ENCODE results near the gene CASZ1.

CASZ1 gene, protein sequence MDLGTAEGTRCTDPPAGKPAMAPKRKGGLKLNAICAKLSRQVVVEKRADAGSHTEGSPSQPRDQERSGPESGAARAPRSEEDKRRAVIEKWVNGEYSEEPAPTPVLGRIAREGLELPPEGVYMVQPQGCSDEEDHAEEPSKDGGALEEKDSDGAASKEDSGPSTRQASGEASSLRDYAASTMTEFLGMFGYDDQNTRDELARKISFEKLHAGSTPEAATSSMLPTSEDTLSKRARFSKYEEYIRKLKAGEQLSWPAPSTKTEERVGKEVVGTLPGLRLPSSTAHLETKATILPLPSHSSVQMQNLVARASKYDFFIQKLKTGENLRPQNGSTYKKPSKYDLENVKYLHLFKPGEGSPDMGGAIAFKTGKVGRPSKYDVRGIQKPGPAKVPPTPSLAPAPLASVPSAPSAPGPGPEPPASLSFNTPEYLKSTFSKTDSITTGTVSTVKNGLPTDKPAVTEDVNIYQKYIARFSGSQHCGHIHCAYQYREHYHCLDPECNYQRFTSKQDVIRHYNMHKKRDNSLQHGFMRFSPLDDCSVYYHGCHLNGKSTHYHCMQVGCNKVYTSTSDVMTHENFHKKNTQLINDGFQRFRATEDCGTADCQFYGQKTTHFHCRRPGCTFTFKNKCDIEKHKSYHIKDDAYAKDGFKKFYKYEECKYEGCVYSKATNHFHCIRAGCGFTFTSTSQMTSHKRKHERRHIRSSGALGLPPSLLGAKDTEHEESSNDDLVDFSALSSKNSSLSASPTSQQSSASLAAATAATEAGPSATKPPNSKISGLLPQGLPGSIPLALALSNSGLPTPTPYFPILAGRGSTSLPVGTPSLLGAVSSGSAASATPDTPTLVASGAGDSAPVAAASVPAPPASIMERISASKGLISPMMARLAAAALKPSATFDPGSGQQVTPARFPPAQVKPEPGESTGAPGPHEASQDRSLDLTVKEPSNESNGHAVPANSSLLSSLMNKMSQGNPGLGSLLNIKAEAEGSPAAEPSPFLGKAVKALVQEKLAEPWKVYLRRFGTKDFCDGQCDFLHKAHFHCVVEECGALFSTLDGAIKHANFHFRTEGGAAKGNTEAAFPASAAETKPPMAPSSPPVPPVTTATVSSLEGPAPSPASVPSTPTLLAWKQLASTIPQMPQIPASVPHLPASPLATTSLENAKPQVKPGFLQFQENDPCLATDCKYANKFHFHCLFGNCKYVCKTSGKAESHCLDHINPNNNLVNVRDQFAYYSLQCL (N-terminal part only)

DNA sequence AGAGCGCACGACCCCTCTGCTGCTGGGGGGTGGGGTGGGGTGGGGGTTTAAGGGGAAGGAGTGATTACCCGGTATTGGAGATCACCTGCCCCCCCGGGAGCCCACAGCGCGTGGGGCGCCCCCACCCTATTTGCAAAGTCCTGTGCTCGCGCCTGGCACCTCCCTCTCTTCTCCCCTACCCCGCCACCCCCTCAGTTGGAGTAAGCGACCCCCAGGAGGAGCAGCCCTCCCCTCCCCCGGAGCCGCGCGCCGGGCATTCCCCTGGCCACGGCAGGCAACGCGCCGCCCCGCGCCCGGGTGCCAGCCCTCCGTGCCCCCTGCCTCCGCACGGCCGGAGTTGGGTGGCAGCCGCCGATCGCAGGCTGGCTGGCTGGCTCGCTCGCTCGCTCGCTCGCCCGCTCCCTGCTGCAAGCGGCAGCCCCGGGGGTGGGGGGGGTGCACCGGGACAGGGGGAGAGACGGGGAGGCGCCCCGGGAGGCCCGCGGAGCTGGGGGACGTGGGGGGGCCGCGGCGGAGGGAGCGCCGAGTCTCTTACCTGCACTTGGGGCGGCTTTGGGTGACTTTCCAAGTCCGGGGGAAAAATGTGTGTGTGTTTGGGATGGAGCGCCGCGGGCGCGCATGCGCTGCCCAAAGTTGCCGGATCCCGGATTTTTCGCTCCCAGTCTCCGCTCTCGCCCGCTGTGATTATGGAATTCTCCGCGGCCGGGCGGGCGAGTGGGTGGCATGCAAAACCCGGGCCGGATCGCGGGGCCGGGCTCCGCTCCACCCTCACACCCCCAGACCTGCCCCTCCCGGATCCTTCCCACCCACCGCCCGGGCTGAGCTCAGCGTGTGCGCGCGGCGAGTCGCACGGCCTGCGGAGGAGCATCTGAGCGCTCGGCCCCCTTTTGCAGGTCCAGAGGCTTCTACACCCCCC, at the start of gene CASZ1:
CASZ1 (minus strand) TSS at position 618 of the 916 bp plus-strand sequence. CDS start 102,757 bp downstream, outside the sequence.
- no peak for DNase-seq

DNA sequence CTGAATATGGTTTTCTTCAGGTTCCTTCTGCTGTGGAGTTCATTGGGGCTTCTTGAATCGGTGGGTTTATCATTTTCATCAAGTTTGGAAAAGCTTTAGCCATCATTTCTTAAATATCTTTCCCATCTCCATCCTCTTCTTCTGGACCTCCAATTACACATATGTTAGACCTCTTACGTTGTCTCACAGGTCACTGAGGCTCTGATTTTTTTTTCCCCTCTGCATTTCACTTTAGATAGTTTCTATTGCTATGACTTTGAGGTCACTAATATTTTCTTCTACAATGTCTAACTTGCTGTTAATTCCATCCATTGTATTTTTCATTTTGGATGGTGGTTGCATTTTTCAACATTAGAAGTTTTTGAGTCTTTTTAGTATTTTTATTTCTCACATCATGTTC, 47.3 kb upstream of the CASZ1 start:
- no peak for DNase-seq

DNA sequence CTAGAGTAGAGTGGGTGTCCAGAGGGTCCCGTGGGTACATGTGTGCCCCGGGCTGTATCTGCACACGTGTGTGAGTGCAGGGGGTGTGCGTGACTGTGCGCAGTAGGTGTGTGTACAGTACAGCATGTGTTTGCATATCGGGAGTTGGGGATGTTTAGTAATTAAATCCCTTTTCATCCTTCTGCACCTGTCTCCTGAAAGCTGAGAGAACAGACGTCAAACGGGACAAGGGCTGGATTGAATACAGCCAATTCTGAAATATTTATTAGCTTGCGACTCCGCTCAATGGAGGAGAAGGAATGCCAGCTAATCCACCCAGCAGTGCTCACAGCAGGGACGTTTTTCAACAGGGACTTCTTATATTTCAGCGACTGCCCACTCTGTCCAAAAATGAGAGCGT, 44.7 kb upstream of the CASZ1 start:
- no peak for DNase-seq

DNA sequence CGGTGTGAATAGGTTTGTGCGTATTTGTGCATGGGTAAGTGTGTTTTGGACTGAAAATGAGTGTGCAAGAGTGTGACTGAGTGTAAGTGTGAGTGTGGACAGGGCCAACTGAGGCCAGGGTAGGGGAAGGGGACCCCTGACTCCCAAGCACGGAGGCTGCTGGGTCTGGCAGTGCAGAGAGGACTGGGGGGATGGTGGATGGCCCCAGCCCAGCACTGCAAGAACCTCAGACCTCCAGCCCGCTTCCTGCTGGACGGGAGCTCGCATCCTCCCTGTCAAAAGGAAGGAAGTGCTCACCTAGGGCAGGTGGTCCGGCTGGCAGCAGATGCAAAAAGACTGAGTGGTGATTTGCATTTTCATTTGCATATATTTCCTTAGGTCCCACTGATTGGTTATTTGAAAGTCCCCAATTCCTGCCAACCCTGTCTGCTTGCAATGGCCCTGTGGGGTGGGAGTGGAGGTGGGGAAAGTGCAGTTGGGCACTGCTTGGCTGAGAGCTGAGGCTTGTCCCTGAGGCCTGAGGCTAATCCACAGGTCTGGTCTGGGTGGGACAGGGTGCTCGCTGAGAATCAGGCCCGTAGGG, 42.8 kb upstream of the CASZ1 start:
- DNase-seq, result no peak

DNA sequence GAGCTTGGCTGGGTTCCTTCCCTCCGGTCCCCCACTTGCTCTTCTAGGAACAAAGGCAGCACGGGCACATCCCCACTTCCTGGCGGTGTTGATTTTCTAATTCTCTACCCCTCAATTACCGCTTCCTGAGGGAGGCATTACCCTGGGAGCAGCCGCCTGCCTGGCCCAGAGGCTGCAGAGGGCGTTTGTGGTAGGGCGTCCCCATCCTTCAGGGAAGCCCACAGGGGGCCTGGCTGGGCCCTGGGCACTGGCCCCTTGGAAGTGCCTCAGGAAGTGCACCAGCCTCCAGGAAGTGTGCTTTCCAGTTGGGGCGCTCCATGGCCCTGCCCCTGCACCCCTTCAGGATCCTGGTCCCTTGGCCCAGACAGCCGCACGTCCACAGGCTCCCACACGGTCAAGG, 42.1 kb upstream of the CASZ1 start:
- DNase-seq, result no peak

DNA sequence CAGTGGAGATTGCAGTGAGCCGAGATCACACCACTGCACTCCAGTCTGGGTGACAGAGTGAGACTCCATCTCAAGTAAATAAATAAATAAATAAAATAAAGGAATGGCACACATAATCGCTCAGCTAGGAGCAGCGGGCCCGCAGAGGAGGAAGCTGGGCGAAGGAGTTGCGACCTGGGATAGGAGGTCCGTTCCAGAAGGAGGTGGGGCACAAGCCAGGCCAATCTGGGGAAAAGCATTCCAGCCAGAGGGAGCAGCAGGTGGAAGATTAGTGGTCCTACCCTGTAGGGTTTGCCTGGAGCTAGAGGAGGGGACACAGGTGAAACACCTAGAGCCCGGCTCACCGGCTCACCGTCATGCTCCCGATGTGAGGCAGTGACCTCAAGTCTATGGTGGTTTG, 40.3 kb upstream of the CASZ1 start:
- DNase-seq, result no peak

DNA sequence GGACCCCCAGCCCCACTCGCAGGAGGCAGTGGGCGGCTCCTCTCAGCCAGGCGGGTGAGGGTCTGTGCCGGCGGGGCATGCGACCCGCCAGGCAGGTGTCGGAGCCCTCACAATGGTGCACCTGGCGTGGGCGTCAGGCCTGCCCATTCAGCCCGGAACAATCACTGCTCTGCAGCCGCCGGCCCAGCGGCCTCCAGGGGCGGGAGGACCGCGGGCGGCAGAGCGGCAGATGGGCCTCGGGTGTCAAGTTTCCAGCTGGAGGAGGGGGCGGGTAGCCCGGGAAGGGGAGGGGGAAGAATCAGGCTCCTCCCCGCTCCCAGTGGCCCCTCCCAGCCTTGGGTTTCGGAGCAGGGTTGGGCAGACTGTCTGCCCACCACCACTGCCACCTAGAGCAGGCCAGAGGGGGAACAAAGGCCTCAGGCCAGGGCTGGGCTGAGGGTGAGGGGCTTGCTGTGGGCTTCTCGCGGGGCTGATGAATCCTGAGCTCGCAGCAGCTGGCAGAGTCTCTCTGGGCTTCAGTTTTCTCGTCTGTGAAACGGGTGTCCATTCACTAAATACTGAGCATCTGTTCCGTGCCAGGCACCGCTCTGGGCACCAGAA, 39.5 kb upstream of the CASZ1 start:
- no peak for DNase-seq

DNA sequence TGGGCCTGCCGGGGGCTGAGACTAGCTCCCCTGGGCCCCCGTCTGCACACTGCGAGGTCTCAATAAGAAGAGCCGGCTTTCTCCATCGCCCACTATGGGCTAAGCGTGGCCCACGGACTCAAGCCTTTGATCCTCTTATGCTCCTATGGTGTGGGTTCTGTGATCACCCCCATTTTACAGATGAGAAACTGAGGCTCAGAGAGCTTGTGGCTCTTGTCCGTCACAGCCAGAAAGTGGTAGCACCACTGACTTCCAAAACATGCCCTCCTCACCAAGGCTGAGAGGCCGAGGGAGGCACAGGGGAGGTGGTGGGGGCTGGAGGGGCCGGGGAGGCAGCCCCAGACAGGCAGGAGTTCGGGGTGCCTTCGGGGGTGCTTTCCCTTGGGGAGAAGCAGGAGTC, 39.0 kb upstream of the CASZ1 start:
- no peak for DNase-seq

DNA sequence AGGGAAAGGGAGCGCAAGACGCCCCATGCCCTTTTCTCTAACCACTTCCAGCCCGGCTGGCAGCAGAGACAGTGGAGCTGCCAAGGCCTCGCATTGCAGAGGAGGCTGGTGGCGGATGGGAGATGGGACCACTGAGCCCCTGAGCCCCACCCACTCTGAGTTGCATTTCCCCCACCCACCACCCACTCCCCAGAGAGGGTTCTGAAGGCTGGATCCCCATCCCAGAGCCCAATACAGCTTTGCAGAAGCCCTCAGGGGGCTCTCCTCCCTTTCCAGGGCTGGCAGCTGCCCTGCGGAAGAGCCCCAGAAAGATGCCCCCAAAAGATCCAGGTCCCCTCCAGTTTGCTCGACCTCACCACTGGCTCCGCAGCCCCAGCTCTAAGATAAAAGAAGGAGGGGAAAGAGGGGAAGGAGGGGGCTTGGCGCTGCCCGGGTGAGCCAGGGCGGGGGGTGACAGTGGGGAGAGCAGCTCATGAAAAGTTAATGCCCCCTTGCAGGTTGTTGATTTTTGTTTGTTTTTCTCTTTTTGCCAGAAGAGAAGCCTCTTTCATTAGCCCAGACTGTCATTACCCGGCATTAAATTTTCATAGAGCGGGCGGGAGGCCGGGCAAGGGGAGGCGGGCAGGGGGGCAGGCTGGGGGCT, 38.4 kb upstream of the CASZ1 start:
- no peak for DNase-seq

DNA sequence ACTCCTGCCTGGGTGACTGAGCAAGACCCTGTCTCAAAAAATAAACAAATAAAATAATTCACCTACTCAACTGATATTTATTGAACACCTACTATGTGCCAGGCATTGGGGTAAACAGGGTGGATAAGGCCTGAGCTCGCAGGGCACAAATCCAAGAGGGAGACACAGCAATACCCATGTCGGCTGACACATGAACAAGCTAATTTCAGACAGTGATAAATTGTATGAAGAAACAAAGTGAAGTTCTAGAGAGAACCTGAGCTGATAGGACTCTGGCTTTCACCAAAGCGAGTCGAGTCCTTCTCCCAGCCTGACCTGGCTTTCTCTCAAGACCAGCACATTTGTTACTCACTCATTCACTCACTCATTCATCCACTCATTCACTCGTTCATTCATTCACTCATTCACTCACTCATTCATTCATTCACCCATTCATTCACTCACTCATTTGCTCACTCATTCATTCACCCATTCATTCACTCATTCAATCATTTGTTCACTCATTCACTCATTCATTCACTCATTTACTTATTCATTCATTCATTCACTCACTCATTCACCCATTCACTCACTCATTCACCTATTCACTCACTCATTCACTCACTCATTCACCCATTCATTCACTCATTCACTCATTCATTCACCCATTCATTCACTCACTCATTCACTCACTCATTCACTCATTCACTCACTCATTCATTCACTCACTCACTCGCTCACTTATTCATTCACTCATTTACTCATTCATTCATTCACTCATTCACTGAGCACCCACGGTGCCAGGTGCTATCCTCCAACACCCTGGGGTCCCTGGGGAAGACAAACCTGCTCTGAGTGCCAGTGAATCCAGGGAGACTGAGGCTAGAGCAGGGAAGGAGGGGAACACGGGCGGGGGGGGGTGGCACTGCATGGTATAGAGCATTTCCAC, 37.4 kb upstream of the CASZ1 start:
- no peak for DNase-seq

DNA sequence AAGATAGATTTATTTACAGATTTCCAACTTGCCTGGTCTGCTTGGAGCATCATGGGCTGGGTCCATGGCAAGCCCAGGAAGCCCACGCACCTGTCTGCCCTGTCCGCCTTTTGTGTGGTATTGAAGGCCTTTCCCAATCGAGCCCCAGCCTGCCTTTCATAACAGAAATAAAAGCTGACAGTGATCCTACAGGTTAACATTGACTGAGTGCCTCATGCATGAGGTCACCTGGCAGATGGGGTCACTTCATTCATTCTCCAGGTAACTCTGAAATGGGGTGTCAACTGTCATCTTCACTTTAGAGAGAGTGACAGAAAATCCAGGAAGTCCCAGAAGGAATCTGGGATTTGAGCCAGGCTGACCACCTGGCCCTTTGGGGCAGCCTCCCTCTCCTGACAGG, 36.3 kb upstream of the CASZ1 start:
- DNase-seq, result no peak

DNA sequence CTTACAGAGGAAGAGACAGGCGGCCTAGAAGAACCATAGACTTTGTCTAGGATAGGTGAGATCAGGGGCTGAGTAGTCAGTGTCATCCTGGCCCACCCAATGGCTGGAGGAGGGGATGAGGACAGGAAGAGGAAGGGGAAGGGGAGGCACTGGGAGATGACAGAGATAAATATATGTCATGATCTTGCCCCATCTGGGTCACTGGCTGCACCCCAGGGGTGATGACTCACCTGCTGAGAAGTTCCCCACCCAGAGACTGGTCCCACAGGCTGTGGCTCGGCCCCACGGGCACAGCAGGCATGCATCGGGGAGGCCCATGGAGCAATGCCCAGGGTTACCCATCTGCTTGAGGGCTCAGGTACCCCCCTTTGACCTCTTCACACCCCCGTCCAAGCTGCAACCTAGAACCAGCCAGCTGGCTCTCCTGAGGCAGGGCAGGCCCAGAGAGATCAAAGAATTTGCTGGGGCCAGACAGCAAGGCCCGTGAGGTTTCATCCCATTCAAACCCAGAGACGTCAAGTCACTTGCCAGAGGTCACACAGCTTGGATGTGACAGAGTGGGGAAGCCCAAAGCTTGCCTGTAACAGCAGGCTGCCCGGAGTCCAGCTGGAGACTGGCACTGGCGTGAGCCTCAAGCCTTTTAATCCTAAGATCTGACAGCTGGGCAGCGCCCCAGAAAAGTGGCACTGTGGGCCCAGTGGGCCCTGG, 34.7 kb upstream of the CASZ1 start:
- DNase-seq, result no peak

DNA sequence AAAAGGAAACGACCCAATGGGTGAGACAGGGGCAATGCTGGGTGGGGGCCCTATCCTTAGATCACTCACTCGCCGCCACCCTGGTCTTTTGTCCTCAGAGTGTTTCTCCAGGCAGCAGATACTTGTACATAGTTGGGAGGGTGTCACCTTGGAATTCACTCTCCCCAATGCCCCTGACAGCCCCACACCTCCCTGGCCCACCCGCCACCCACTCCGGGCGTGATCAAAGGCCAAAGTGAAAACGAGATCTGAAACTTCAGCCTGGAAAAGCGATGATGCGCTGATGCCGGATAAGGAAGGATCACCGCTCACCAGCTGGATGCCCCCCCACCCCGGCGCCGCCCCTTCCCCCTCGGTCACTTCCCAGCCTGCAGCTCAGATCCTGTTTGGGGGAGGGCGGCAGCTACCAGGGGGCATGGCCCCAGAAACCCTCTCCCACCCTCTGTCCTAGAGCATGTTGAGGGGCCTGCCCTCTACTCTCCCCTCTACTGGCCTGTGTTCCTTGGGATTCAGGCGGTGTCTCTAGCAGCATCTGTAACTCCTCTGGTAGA, 33.6 kb upstream of the CASZ1 start:
- no peak for DNase-seq

DNA sequence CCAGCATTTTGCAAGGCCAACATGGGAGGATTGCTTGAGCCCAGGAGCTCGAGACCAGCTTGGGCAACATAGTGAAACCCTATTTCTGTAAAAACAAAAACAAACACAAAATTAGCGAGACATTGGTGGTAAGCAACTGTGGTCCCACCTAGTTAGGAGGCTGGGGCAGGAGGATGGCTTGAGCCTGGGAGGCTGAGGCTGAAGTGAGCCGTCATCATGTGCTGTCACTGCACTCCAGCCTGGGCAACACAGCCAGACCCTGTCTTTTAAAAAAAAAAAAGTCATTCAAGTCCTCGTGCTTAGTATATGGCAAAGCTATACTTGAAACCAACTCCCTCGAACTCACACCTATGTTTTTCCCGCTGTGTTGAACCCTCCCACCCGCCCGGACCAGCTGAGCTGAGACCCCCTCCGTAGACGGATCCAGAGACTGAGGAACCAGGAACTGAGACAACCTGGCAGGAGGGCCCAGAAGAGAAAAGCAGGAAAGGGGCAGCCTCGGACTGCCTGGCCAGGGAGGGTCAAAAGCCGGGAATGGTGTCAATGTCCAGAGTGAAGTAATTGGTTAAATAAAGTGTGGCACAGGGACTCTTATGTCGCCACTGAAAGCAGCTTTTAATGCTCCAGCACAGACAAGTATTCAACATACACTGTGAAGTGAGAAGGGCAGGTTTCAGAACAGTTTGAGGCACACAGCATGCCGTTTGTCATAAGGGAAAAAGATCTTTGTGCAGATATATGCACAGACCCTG, 32.8 kb upstream of the CASZ1 start:
- no peak for DNase-seq

DNA sequence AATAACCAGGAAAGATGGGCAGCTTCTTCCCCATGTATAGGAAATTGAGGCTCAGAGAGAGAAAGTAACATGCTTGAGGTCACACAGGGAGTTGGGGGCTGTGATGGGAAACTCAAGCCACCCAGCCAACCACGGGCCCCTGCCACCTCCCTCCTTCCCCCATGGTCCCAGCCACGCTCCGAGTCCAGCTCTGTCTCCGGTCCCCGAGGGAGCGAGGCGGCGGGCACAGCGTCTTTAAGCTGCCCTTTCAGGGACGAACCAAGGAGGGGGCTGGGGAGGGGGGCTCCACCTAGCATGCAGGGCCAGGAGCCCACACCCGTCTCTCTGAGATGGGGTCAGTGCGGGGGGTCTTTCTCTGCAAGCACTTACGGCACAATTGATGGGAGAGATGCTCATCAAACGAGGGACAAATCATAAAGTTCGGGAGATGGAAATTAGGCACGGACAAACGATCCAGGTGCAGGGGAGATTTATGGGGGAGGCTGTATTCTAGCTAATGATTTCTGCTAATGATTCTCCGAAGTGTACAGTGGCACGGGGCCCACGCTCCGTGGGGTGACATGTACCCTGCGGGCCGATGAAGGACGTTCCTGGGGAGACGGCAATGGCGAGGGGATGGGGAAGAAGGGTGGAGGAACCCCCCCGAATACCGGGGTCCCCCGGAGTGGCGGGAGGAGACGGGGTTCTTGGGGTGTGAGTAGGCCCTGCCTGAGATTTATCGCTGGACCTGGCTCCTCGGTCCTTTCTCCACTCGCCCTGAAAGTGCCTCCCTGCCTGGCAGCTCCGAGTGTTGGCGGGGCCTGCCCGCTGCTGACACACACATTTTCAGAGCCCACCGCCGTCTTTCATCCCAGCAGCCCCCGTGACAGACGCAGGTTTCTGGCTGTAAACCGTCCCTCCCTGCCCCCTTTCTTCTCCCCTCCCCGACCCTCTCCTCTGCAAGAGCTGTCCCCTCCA, 31.2 kb upstream of the CASZ1 start:
- no peak for DNase-seq

DNA sequence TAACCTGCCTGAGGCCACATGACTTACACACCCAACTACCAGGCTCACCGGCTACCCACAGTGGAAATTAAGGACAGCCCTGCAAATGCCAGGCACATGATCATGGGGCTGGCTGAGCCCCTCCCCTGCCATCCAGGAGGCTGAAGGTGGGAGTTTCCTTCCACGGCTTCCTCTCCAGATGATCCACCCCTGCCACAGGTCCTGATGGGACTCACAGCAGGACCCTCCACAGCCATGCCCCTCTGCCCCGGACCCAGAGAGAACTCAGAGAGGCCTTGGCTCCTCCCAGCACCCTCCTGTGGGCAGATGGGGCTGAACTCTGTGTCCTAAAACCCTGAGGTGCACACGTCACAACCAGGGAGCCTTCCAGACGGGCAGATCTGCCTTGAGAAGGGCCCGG, 29.1 kb upstream of the CASZ1 start:
- no peak for DNase-seq

Measured in CD4-positive, alpha-beta T cell treated with Interleukin-12 subunit alpha and Interleukin-12 subunit beta, for 1 hour (primary cell).